Esophagus squamous epithelium (tissue), 5 donors: Measurements from ENCODE around the gene GPT2. TPM values are rescaled to one million over a fixed set of nuclear protein-coding genes. Genes with fewer than 3 reads are reported as not detected.

Source experiments
- DNase-seq: peaks from one replicate; lab custom pipeline; 2025; lab: John Stamatoyannopoulos, UW
- H3K27ac ChIP-seq, 4 donors: fragments of 200-600 bp; sonication (generic); one replicate each; pipeline ENCODE4 v1.5.1; 2016 to 2019; ENCODE audit warnings: mild to moderate bottlenecking in 1 of 4
- H3K27me3 ChIP-seq, 4 donors: fragments of 200-600 bp; sonication (generic); 1 replicate in 3 of 4; 2 replicates in 1 of 4; pipeline versions ENCODE4 v1.5.1 to v1.6.0; 2017 to 2021; ENCODE audit warnings: antibody characterized with exemption in 1 of 4
- H3K36me3 ChIP-seq, 3 donors: fragments of 200-600 bp; sonication (generic); one replicate each; pipeline ENCODE4 v1.5.1; 2016 to 2019
- H3K4me1 ChIP-seq, 3 donors: fragments of 200-600 bp; sonication (generic); one replicate each; pipeline ENCODE4 v1.5.1; 2017 to 2019
- H3K4me3 ChIP-seq, 4 donors: fragments of 200-600 bp; sonication (generic); 1 replicate in 3 of 4; 2 replicates in 1 of 4; pipeline ENCODE4 v1.5.1; 2016 to 2019; ENCODE audit warnings: mild to moderate bottlenecking in 2 of 4, moderate library complexity in 1 of 4
- H3K9me3 ChIP-seq, 3 donors: fragments of 200-600 bp; sonication (generic); one replicate each; pipeline ENCODE4 v1.5.1; 2016 to 2019
- POLR2A ChIP-seq, 4 donors: fragments of 450-650 bp; IDR thresholded peaks; one replicate each; pipeline ENCODE4 v1.6.1; 2017; ENCODE audit warnings: antibody characterized with exemption in 4 of 4, mild to moderate bottlenecking in 4 of 4, moderate library complexity in 3 of 4
- WGBS, 2 donors: methylation state at CpG; one replicate each; pipeline ENCODE4 v1.1.5; 2018; 5-methylcytosine and 5-hydroxymethylcytosine counted together
- intact Hi-C: fragments of 100-400 bp; cut with DNase I; formaldehyde crosslinking; loops from one replicate; pipeline ENCODE4 v1.15.0; 2022
- total RNA-seq, 4 donors: library from RNA; depleted of rRNA; stranded (reverse); fragments of >200 nt; gene quantifications; one replicate each; pipeline ENCODE4 v1.1.0, GENCODE V29; 2016
- TF ChIP-seq, protein P1 (sequence below), 6 experiments: fragments of 450-650 bp in 4 of 6; fragments of 200-600 bp in 2 of 6; sonication (generic) in 2 of 6; IDR thresholded peaks; one replicate each; pipeline ENCODE4 v1.5.1; 2016 to 2019; ENCODE audit warnings: antibody characterized with exemption in 6 of 6, mild to moderate bottlenecking in 4 of 6, moderate library complexity in 4 of 6
- donor health status: DM: yes; HTN: yes; CAD: no.

The GPT2 gene
- total RNA-seq, 4 donors from 2014 or later: 43.3 to 113 (median 77.2) TPM

GRCh38 chr16:46896314-46896968, 12.3 kb downstream of the GPT2 start:
- 60 to 77% methylated on average over 5 to 7 of the region's 7 CpGs for whole genome bisulfite sequencing, 2 donors
- Histone ChIP-seq H3K4me3 (no peak overlapping the region), H3K27ac (peak overlapping the region in 3 of 4 donors; percentile 18 to 79 (median 54)), H3K27me3 (no peaks in the 10 kb centered on the region), H3K9me3 (no peaks in the 10 kb centered on the region), H3K36me3 (peaks cover 4 to 43% (median 5%) of the 10 kb centered on the region in 3 donors), H3K4me1 (peaks cover 34 to 82% (median 50%) of the 10 kb centered on the region in 3 donors)
- DNase-seq: no peak
- intact Hi-C loops: no loop called here
- TF ChIP-seq, protein P1, sequence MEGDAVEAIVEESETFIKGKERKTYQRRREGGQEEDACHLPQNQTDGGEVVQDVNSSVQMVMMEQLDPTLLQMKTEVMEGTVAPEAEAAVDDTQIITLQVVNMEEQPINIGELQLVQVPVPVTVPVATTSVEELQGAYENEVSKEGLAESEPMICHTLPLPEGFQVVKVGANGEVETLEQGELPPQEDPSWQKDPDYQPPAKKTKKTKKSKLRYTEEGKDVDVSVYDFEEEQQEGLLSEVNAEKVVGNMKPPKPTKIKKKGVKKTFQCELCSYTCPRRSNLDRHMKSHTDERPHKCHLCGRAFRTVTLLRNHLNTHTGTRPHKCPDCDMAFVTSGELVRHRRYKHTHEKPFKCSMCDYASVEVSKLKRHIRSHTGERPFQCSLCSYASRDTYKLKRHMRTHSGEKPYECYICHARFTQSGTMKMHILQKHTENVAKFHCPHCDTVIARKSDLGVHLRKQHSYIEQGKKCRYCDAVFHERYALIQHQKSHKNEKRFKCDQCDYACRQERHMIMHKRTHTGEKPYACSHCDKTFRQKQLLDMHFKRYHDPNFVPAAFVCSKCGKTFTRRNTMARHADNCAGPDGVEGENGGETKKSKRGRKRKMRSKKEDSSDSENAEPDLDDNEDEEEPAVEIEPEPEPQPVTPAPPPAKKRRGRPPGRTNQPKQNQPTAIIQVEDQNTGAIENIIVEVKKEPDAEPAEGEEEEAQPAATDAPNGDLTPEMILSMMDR (IDR thresholded peaks at IDR 0.05): no peak
- no peak for TF ChIP-seq POLR2A (IDR thresholded peaks at IDR 0.05)

GRCh38 chr16:46897471-46897870, 13.3 kb downstream of the GPT2 start:
- Histone ChIP-seq H3K36me3 (peaks cover 4 to 45% (median 5%) of the 10 kb centered on the region in 3 donors), H3K9me3 (no peaks in the 10 kb centered on the region), H3K27ac (peak overlapping the region in 3 of 4 donors; percentile 7 to 79 (median 54)), H3K27me3 (no peaks in the 10 kb centered on the region), H3K4me3 (no peak overlapping the region), H3K4me1 (peaks cover 38 to 92% (median 55%) of the 10 kb centered on the region in 3 donors)
- TF ChIP-seq, protein P1 (IDR thresholded peaks at IDR 0.05): no peak
- TF ChIP-seq POLR2A (IDR thresholded peaks at IDR 0.05): no peak
- 57 to 60% methylated on average over 1 to 4 of the region's 10 CpGs for WGBS, 2 donors
- DNase-seq: no peak
- intact Hi-C loops: no loop called here

GRCh38 chr16:46898006-46898405, 13.8 kb downstream of the GPT2 start:
- intact Hi-C loops: no loop called here
- WGBS, 2 donors: 83 to 100% methylated on average over 2 to 11 of the region's 13 CpGs
- Histone ChIP-seq H3K27me3 (no peaks in the 10 kb centered on the region), H3K4me1 (peaks cover 38 to 98% (median 55%) of the 10 kb centered on the region in 3 donors), H3K4me3 (no peak overlapping the region), H3K27ac (peak overlapping the region in 3 of 4 donors; percentile 7 to 79 (median 54)), H3K9me3 (no peaks in the 10 kb centered on the region), H3K36me3 (peaks cover 4 to 45% (median 5%) of the 10 kb centered on the region in 3 donors)
- no peak for DNase-seq
- TF ChIP-seq POLR2A (IDR thresholded peaks at IDR 0.05): no peak
- TF ChIP-seq, protein P1 (IDR thresholded peaks at IDR 0.05): no peak

- intact Hi-C loops: no loop called here
- Histone ChIP-seq H3K4me3 (peak overlapping the region in 1 of 4 donors; percentile 8), H3K4me1 (peaks cover 28 to 94% (median 46%) of the 10 kb centered on the region in 3 donors), H3K9me3 (no peaks in the 10 kb centered on the region), H3K27me3 (no peaks in the 10 kb centered on the region), H3K27ac (peak overlapping the region; percentile 65 to 92 (median 81)), H3K36me3 (peaks cover 4 to 46% (median 5%) of the 10 kb centered on the region in 3 donors)
- 50% methylated on average over 2 of the region's 9 CpGs for WGBS, 2 donors
- TF ChIP-seq, protein P1 (IDR thresholded peaks at IDR 0.05): no peak
- TF ChIP-seq POLR2A (IDR thresholded peaks at IDR 0.05): no peak
- no peak for DNase-seq
Measured at GRCh38 chr16:46899443-46900143, 15.4 kb downstream of the GPT2 start.
